Hematopoietic multipotent progenitor cell treated with erythropoietin and hydrocortisone succinate and interleukin-3 and kit ligand, for 8 days (in vitro differentiated cells): ENCODE results near the gene NOB1.
"Not testable (repeated sequence)": the region's sequence is repeated elsewhere in the genome, so short reads cannot be mapped to it uniquely, and the experiment has no call there.

ENCODE experiments used
- DNase-seq: peaks from one replicate; pipeline ENCODE4 v3.0.0-alpha.2; 2015

Gene NOB1

GRCh38 chr16:69757375-69757774 is 2.6 kb upstream of the NOB1 start:
- DNase-seq: not testable (repeated sequence)

- no peak for DNase-seq
These were observed 2.0 kb upstream of the NOB1 start for GRCh38 chr16:69756705-69757104.

- DNase-seq: no peak
These were observed 620 bp downstream of the NOB1 start for GRCh38 chr16:69754143-69754468.

GRCh38 chr16:69748694-69749345 is 5.9 kb downstream of the NOB1 start:
- DNase-seq: no peak

- DNase-seq: no peak
These were observed 7.6 kb downstream of the NOB1 start for GRCh38 chr16:69747115-69747514.

- no peak for DNase-seq
These were observed 8.8 kb downstream of the NOB1 start for GRCh38 chr16:69745959-69746358.

GRCh38 chr16:69745232-69745612 is 9.5 kb downstream of the NOB1 start:
- no peak for DNase-seq

GRCh38 chr16:69744363-69745231 is 10.1 kb downstream of the NOB1 start:
- DNase-seq: no peak

GRCh38 chr16:69741951-69742904 is 12.5 kb downstream of the NOB1 start:
- DNase-seq: no peak

- no peak for DNase-seq
These were observed 13.2 kb downstream of the NOB1 start for GRCh38 chr16:69741519-69741918.

GRCh38 chr16:69732101-69732500 is 22.6 kb downstream of the NOB1 start:
- DNase-seq: no peak

GRCh38 chr16:69731280-69731679 is 23.4 kb downstream of the NOB1 start:
- not testable (repeated sequence) for DNase-seq

- not testable (repeated sequence) for DNase-seq
These were observed 25.7 kb downstream of the NOB1 start for GRCh38 chr16:69729030-69729429.

- DNase-seq: peak; percentile 17
These were observed 26.8 kb downstream of the NOB1 start for GRCh38 chr16:69727916-69728270.

- DNase-seq: peak; percentile 91
These were observed 28.2 kb downstream of the NOB1 start, which contains the start of gene NQO1 for GRCh38 chr16:69726313-69727060. NQO1 (minus strand) TSS chr16:69726560; CDS start chr16:69726439, 121 bp downstream.

- DNase-seq: no peak
These were observed 29.0 kb downstream of the NOB1 start for GRCh38 chr16:69725480-69726312.

GRCh38 chr16:69724981-69725479 is 29.7 kb downstream of the NOB1 start:
- no peak for DNase-seq

- no peak for DNase-seq
These were observed 30.3 kb downstream of the NOB1 start for GRCh38 chr16:69724414-69724873.

- DNase-seq: no peak
These were observed 33.2 kb downstream of the NOB1 start for GRCh38 chr16:69721441-69721957.

- no peak for DNase-seq
These were observed 33.8 kb downstream of the NOB1 start for GRCh38 chr16:69720822-69721430.
